Testis (tissue), 3 donors: ENCODE measurements around the gene ZNF462. TPM values are rescaled to one million over a fixed set of nuclear protein-coding genes. Genes with fewer than 3 reads are reported as not detected.

Experiments
- DNase-seq: peaks from one replicate; pipeline ENCODE4 v3.0.0-alpha.2; 2019
- H3K27ac ChIP-seq, 2 donors: fragments of 200-600 bp; sonication (generic); one replicate each; pipeline ENCODE4 v1.5.1; 2019
- H3K27me3 ChIP-seq: fragments of 200-600 bp; sonication (generic); one replicate; pipeline ENCODE4 v1.5.1; 2019
- H3K36me3 ChIP-seq: fragments of 200-600 bp; sonication (generic); one replicate; pipeline ENCODE4 v1.5.1; 2017; ENCODE audit warnings: low read depth; ENCODE audit errors: missing control alignments
- H3K4me1 ChIP-seq: fragments of 200-600 bp; sonication (generic); one replicate; pipeline ENCODE4 v1.5.1; 2019
- H3K4me3 ChIP-seq, 2 donors: fragments of 200-600 bp; sonication (generic); one replicate each; pipeline ENCODE4 v1.5.1; 2017 to 2019
- H3K9me3 ChIP-seq: fragments of 200-600 bp; sonication (generic); one replicate; pipeline ENCODE4 v1.5.1; 2017
- POLR2A ChIP-seq: fragments of 450-650 bp; IDR thresholded peaks from one replicate; pipeline ENCODE4 v1.6.1; 2017; ENCODE audit warnings: antibody characterized with exemption, mild to moderate bottlenecking, moderate library complexity
- WGBS, 2 donors: methylation state at CpG; one replicate each; pipeline ENCODE4 v1.1.5; 2018; 5-methylcytosine and 5-hydroxymethylcytosine counted together
- intact Hi-C: fragments of 100-400 bp; cut with DNase I; formaldehyde crosslinking; loops from one replicate; pipeline ENCODE4 v1.15.1; 2023; ENCODE audit warnings: low total_unique reads
- polyA plus RNA-seq: library from polyadenylated mRNA; stranded (reverse); fragments of 350-450 nt; fragmentation: Illumina TruSeq; extraction: RNeasy Lipid Tissue Mini Kit (QIAGEN cat#74804); gene quantifications from one replicate; pipeline ENCODE4 v1.2.3, GENCODE V29; 2014; ENCODE audit warnings: low read depth, low replicate concordance; ENCODE audit not compliant: insufficient read depth
- total RNA-seq, 2 donors: library from RNA; depleted of rRNA; stranded (reverse); fragments of >200 nt; gene quantifications; one replicate each; pipeline ENCODE4 v1.2.3, GENCODE V29; 2016
- TF ChIP-seq, protein P1 (sequence below), 3 experiments: fragments of 450-650 bp in 2 of 3; fragments of 200-600 bp in 1 of 3; sonication (generic) in 1 of 3; IDR thresholded peaks; one replicate each; pipeline ENCODE4 v1.5.1; 2016 to 2019; ENCODE audit warnings: antibody characterized with exemption in 3 of 3, mild to moderate bottlenecking in 2 of 3, moderate library complexity in 1 of 3

ZNF462 gene
- total and polyA plus RNA-seq, 3 donors from 2014 or later, result 31.5 to 61.6 (median 53.2) TPM

DNA sequence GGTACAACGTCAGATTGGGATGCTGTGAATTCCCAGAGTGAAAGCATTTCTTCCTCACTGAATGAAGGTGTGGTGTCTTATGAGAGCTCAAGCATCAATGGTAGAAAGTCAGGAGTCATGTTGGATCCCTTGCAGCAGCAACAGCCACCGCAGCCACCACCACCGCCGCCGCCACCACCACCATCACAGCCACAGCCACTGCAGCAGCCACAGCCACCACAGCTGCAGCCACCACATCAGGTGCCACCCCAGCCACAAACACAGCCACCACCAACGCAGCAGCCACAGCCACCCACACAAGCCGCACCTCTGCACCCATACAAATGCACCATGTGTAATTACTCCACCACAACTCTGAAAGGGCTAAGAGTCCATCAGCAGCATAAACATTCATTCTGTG is 62.4 kb downstream of the ZNF462 start:
- WGBS, 2 donors, result 95% methylated on average over 7 of the region's 7 CpGs
- H3K27ac ChIP-seq, result no peak overlapping the region
- no peaks in the 10 kb centered on the region for H3K36me3 ChIP-seq
- TF ChIP-seq, protein P1, sequence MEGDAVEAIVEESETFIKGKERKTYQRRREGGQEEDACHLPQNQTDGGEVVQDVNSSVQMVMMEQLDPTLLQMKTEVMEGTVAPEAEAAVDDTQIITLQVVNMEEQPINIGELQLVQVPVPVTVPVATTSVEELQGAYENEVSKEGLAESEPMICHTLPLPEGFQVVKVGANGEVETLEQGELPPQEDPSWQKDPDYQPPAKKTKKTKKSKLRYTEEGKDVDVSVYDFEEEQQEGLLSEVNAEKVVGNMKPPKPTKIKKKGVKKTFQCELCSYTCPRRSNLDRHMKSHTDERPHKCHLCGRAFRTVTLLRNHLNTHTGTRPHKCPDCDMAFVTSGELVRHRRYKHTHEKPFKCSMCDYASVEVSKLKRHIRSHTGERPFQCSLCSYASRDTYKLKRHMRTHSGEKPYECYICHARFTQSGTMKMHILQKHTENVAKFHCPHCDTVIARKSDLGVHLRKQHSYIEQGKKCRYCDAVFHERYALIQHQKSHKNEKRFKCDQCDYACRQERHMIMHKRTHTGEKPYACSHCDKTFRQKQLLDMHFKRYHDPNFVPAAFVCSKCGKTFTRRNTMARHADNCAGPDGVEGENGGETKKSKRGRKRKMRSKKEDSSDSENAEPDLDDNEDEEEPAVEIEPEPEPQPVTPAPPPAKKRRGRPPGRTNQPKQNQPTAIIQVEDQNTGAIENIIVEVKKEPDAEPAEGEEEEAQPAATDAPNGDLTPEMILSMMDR (IDR thresholded peaks at IDR 0.05), result no peak
- no peak for TF ChIP-seq POLR2A
- no peaks in the 10 kb centered on the region for H3K27me3 ChIP-seq
- DNase-seq, result no peak
- no peaks in the 10 kb centered on the region for H3K9me3 ChIP-seq
- H3K4me3 ChIP-seq, result no peak overlapping the region
- peaks cover 26% of the 10 kb centered on the region for H3K4me1 ChIP-seq
- intact Hi-C loops, result loop anchor here (10.0 kb wide), 1 partner anchor 61 kb away; the partner anchor contains the start of gene ZNF462

DNA sequence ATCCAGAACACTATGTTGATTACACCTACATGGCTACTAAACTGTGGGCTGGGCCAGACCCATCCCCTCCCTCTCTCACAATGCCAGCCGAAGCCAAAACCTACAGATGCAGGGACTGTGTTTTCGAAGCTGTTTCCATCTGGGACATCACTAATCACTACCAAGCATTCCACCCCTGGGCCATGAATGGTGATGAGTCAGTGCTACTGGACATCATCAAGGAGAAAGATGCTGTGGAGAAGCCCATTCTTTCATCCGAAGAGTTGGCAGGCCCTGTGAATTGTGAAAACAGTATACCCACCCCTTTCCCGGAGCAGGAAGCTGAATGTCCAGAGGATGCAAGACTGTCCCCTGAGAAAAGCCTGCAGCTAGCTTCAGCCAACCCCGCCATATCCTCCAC is 65.0 kb downstream of the ZNF462 start:
- peaks cover under 1% of the 10 kb centered on the region for H3K4me1 ChIP-seq
- WGBS, 2 donors, result 96 to 100% methylated on average over 4 to 5 of the region's 5 CpGs
- no peak for TF ChIP-seq POLR2A
- TF ChIP-seq, protein P1 (IDR thresholded peaks at IDR 0.05), result no peak
- no peaks in the 10 kb centered on the region for H3K27me3 ChIP-seq
- no peak overlapping the region for H3K27ac ChIP-seq
- H3K4me3 ChIP-seq, result no peak overlapping the region
- no peak for DNase-seq
- no peaks in the 10 kb centered on the region for H3K9me3 ChIP-seq
- H3K36me3 ChIP-seq, result no peaks in the 10 kb centered on the region
- intact Hi-C loops, result loop anchor here (10.0 kb wide), 1 partner anchor 63 kb away; the partner anchor contains the start of gene ZNF462

DNA sequence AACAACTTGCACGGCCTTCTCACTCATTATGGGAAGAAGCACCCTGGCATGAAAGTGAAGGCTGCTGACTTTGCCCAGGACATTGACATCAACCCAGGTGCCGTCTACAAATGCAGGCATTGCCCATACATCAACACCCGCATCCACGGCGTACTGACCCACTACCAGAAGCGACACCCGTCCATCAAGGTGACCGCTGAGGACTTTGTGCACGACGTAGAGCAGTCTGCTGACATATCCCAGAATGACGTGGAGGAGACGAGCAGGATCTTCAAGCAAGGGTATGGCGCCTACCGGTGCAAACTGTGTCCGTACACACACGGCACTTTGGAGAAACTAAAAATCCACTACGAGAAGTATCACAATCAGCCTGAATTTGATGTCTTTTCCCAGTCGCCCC is 65.4 kb downstream of the ZNF462 start:
- no peaks in the 10 kb centered on the region for H3K36me3 ChIP-seq

DNA sequence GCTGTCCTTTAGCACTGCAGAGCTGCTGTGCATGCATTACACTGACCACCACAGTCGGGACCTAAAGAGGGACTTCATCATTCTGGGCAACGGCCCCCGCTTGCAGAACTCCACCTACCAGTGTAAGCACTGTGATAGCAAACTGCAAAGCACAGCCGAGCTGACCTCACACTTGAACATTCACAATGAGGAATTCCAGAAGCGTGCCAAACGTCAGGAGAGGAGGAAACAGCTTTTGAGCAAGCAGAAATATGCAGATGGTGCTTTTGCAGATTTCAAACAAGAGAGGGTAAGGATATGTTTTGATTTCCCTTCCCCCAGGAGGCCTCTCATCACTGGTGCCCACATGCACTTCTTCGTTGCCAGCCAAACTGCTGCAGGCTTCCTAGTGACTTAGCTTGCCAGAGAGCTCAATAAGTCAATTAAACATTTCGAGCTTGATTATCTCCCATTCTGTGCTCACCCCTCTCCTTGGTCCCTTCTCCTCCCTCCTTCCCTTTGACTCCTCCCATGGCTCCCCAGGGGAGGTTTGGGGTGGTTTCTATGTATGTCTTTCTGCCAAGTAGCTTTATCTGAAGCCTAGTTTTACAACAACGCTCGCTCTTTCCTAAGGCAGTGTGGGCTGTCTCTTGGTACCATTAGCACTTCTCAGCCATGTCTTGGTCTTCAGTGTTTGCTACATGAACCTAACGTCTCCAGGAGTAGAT is 66.7 kb downstream of the ZNF462 start:
- Histone ChIP-seq H3K27me3 (no peaks in the 10 kb centered on the region), H3K4me1 (no peaks in the 10 kb centered on the region), H3K4me3 (no peak overlapping the region), H3K9me3 (no peaks in the 10 kb centered on the region), H3K36me3 (no peaks in the 10 kb centered on the region), H3K27ac (no peak overlapping the region)
- intact Hi-C loops, result loop anchor here (10.0 kb wide), 1 partner anchor 65 kb away; the partner anchor contains the start of gene ZNF462
- no peak for DNase-seq
- WGBS, 2 donors, result 73 to 76% methylated on average over 11 of the region's 11 CpGs
- no peak for TF ChIP-seq POLR2A
- TF ChIP-seq, protein P1 (IDR thresholded peaks at IDR 0.05), result no peak

More for the DNA sequence above, 65.4 kb downstream of the ZNF462 start:
- no peak overlapping the region for H3K27ac ChIP-seq
- no peak overlapping the region for H3K4me3 ChIP-seq
- TF ChIP-seq, protein P1 (IDR thresholded peaks at IDR 0.05), result no peak
- H3K27me3 ChIP-seq, result no peaks in the 10 kb centered on the region
- no peaks in the 10 kb centered on the region for H3K9me3 ChIP-seq
- intact Hi-C loops, result loop anchor here (10.0 kb wide), 1 partner anchor 64 kb away; the partner anchor contains the start of gene ZNF462
- H3K4me1 ChIP-seq, result no peaks in the 10 kb centered on the region
- DNase-seq, result no peak
- 94 to 96% methylated on average over 18 of the region's 18 CpGs for WGBS, 2 donors

DNA sequence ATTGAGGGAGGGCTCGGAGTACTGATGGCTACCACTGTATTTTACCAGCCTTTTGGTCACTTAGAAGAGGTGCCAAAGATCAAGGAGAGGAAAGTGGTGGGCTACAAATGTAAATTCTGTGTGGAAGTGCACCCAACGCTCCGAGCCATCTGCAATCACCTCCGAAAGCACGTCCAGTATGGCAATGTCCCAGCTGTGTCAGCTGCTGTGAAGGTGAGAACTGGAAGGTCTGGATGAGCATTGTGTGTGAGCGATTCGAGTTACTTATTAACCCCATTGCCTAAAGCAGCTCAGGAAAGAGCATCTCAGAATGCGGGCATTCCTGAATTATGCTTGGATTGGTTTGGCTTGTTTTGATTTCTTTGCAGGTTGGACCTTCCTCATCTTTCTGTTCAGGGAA is 67.5 kb downstream of the ZNF462 start:
- TF ChIP-seq, protein P1 (IDR thresholded peaks at IDR 0.05), result no peak
- TF ChIP-seq POLR2A, result no peak
- no peak overlapping the region for H3K4me3 ChIP-seq
- H3K27me3 ChIP-seq, result no peaks in the 10 kb centered on the region
- no peaks in the 10 kb centered on the region for H3K4me1 ChIP-seq
- H3K9me3 ChIP-seq, result no peaks in the 10 kb centered on the region
- no peaks in the 10 kb centered on the region for H3K36me3 ChIP-seq
- 90 to 97% methylated on average over 8 of the region's 8 CpGs for WGBS, 2 donors
- no peak for DNase-seq
- no peak overlapping the region for H3K27ac ChIP-seq
- intact Hi-C loops, result no loop called here
